Measurements from ENCODE around the gene NUP88. TPM values are rescaled to one million over a fixed set of nuclear protein-coding genes. Genes with fewer than 3 reads are reported as not detected.

NUP88 gene
- total and polyA plus RNA-seq, 2 donors (not counting 1 experiment from before 2014, with no cell fraction given) = 41.8 to 79.6 TPM

DNA sequence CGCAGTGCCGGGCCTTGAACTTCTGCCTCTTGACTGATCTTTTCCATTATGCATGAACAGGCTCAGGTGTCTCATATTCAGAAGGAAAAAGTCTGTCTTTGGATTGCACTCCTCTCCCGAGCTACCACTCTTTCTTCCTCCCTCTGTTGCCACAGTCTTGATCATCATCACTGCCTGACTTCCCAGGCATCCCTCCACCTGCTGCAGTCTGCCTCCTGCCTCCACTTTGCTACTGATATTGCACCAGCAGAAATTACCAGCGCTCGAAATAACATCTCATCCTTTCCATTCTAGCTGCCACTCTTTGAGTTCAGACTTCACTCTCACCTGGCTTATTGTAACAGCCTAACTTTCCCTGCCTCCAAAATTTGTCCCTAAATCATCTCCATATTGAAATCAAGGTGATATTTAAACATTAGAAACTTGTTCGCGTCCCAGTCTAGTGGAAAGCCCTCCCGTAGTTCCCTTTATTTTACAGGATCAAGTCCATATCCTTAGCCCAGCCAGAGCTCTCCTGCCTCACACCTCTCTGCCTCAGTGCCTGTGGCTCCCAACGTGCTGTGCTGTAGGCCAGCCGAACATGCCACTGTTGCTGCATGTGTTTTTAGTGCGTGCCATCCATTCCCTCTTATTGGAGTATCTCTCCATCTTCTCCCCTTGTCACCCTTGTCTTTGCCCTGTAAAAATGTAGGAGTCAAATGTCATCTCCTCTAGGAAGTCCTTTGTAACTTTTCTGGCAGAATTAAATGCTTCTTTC lies 39.9 kb downstream of the NUP88 start:
- Histone ChIP-seq H3K9ac (ENCODE audit: insufficient read depth, low read length) (no peak overlapping the region), H4K20me1 (ENCODE audit: control insufficient read depth, extremely low read depth, insufficient read depth, low read length) (no peaks in the 10 kb centered on the region), H3K4me1 (ENCODE audit: control insufficient read depth, extremely low read depth, insufficient read depth, low read length) (no peaks in the 10 kb centered on the region), H3K4me2 (ENCODE audit: extremely low read depth, insufficient read depth, low read length) (no peak overlapping the region), H3K36me3 (ENCODE audit: control insufficient read depth, insufficient read depth, low read length) (peaks cover 19% of the 10 kb centered on the region), H3K9me3 (ENCODE audit: control insufficient read depth, insufficient read depth, low read depth, low read length) (no peaks in the 10 kb centered on the region), H3K27ac (ENCODE audit: insufficient read depth, low read length) (no peak overlapping the region), H2AFZ (ENCODE audit: low read length) (no peak overlapping the region), H3K4me3 (replicated peaks in 1 of 4; ENCODE audit: control extremely low read depth in 1 of 4, insufficient read depth in 1 of 4, low read depth in 3 of 4, low read length in 4 of 4) (no peak overlapping the region), H3K79me2 (ENCODE audit: control insufficient read depth, insufficient read depth, low read length) (no peaks in the 10 kb centered on the region), H3K27me3 (ENCODE audit: control insufficient read depth, insufficient read depth, low read length) (no peaks in the 10 kb centered on the region)
- TF ChIP-seq, protein P1, sequence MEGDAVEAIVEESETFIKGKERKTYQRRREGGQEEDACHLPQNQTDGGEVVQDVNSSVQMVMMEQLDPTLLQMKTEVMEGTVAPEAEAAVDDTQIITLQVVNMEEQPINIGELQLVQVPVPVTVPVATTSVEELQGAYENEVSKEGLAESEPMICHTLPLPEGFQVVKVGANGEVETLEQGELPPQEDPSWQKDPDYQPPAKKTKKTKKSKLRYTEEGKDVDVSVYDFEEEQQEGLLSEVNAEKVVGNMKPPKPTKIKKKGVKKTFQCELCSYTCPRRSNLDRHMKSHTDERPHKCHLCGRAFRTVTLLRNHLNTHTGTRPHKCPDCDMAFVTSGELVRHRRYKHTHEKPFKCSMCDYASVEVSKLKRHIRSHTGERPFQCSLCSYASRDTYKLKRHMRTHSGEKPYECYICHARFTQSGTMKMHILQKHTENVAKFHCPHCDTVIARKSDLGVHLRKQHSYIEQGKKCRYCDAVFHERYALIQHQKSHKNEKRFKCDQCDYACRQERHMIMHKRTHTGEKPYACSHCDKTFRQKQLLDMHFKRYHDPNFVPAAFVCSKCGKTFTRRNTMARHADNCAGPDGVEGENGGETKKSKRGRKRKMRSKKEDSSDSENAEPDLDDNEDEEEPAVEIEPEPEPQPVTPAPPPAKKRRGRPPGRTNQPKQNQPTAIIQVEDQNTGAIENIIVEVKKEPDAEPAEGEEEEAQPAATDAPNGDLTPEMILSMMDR (conservative IDR thresholded peaks at IDR 0.05 in 1 of 2, IDR thresholded peaks at IDR 0.05 in 1 of 2; ENCODE audit: low read depth in 1 of 2, low read length in 2 of 2) = no peak
- no peak for TF ChIP-seq EZH2 (IDR thresholded peaks at IDR 0.05; ENCODE audit: low read length, missing control alignments)
- DNase-seq (ENCODE audit: low read depth in 2 of 2) = no peak

GRCh38 chr17:5378566-5379207 lies 40.8 kb downstream of the NUP88 start:
- no peaks in the 10 kb centered on the region for H4K20me1 ChIP-seq (ENCODE audit: control insufficient read depth, extremely low read depth, insufficient read depth, low read length)
- TF ChIP-seq EZH2 (IDR thresholded peaks at IDR 0.05; ENCODE audit: low read length, missing control alignments) = no peak
- TF ChIP-seq, protein P1 (conservative IDR thresholded peaks at IDR 0.05 in 1 of 2, IDR thresholded peaks at IDR 0.05 in 1 of 2; ENCODE audit: low read depth in 1 of 2, low read length in 2 of 2) = no peak
- DNase-seq (ENCODE audit: low read depth in 2 of 2) = no peak
- H3K4me1 ChIP-seq (ENCODE audit: control insufficient read depth, extremely low read depth, insufficient read depth, low read length) = no peaks in the 10 kb centered on the region
- peaks cover 17% of the 10 kb centered on the region for H3K36me3 ChIP-seq (ENCODE audit: control insufficient read depth, insufficient read depth, low read length)
- H3K9me3 ChIP-seq (ENCODE audit: control insufficient read depth, insufficient read depth, low read depth, low read length) = no peaks in the 10 kb centered on the region
- no peak overlapping the region for H3K4me2 ChIP-seq (ENCODE audit: extremely low read depth, insufficient read depth, low read length)
- H3K79me2 ChIP-seq (ENCODE audit: control insufficient read depth, insufficient read depth, low read length) = no peaks in the 10 kb centered on the region
- H3K27ac ChIP-seq (ENCODE audit: insufficient read depth, low read length) = no peak overlapping the region
- H3K27me3 ChIP-seq (ENCODE audit: control insufficient read depth, insufficient read depth, low read length) = no peaks in the 10 kb centered on the region
- no peak overlapping the region for H3K9ac ChIP-seq (ENCODE audit: insufficient read depth, low read length)
- no peak overlapping the region for H2AFZ ChIP-seq (ENCODE audit: low read length)
- H3K4me3 ChIP-seq (replicated peaks in 1 of 4; ENCODE audit: control extremely low read depth in 1 of 4, insufficient read depth in 1 of 4, low read depth in 3 of 4, low read length in 4 of 4) = no peak overlapping the region

DNA sequence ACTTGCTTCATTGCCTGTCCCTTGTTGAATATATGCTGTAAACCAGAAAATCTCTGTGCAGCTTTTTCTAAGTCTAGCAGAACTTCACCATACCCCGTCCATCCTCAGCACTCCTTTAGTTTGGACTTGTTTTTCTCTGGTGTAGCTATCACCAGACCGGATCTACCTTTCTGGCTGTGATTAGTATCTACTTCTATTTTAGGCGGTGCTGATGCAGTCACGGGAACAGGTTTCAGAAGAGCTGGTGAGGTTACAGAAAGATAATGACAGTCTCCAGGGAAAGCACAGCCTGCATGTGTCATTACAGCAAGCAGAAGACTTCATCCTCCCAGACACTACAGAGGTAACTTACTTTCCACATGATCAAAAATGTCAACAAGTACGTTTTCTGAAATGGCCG lies 46.4 kb downstream of the NUP88 start:
- no peak overlapping the region for H3K27ac ChIP-seq (ENCODE audit: insufficient read depth, low read length)
- H2AFZ ChIP-seq (ENCODE audit: low read length) = no peak overlapping the region
- no peaks in the 10 kb centered on the region for H3K79me2 ChIP-seq (ENCODE audit: control insufficient read depth, insufficient read depth, low read length)
- H3K27me3 ChIP-seq (ENCODE audit: control insufficient read depth, insufficient read depth, low read length) = no peaks in the 10 kb centered on the region
- H3K4me2 ChIP-seq (ENCODE audit: extremely low read depth, insufficient read depth, low read length) = no peak overlapping the region
- H3K9me3 ChIP-seq (ENCODE audit: control insufficient read depth, insufficient read depth, low read depth, low read length) = no peaks in the 10 kb centered on the region
- DNase-seq (ENCODE audit: low read depth in 2 of 2) = no peak
- H3K4me1 ChIP-seq (ENCODE audit: control insufficient read depth, extremely low read depth, insufficient read depth, low read length) = no peaks in the 10 kb centered on the region
- H4K20me1 ChIP-seq (ENCODE audit: control insufficient read depth, extremely low read depth, insufficient read depth, low read length) = no peaks in the 10 kb centered on the region
- H3K9ac ChIP-seq (ENCODE audit: insufficient read depth, low read length) = no peak overlapping the region
- H3K36me3 ChIP-seq (ENCODE audit: control insufficient read depth, insufficient read depth, low read length) = peaks cover 14% of the 10 kb centered on the region
- TF ChIP-seq, protein P1 (conservative IDR thresholded peaks at IDR 0.05 in 1 of 2, IDR thresholded peaks at IDR 0.05 in 1 of 2; ENCODE audit: low read depth in 1 of 2, low read length in 2 of 2) = no peak
- TF ChIP-seq EZH2 (IDR thresholded peaks at IDR 0.05; ENCODE audit: low read length, missing control alignments) = no peak
- H3K4me3 ChIP-seq (replicated peaks in 1 of 4; ENCODE audit: control extremely low read depth in 1 of 4, insufficient read depth in 1 of 4, low read depth in 3 of 4, low read length in 4 of 4) = no peak overlapping the region

All from fibroblast of lung (primary cell).